ENCODE data around the gene TRDN.

GRCh38 chr6:123661105-123661891 is 24.5 kb upstream of the TRDN start:
- TF ChIP-seq, protein P1, sequence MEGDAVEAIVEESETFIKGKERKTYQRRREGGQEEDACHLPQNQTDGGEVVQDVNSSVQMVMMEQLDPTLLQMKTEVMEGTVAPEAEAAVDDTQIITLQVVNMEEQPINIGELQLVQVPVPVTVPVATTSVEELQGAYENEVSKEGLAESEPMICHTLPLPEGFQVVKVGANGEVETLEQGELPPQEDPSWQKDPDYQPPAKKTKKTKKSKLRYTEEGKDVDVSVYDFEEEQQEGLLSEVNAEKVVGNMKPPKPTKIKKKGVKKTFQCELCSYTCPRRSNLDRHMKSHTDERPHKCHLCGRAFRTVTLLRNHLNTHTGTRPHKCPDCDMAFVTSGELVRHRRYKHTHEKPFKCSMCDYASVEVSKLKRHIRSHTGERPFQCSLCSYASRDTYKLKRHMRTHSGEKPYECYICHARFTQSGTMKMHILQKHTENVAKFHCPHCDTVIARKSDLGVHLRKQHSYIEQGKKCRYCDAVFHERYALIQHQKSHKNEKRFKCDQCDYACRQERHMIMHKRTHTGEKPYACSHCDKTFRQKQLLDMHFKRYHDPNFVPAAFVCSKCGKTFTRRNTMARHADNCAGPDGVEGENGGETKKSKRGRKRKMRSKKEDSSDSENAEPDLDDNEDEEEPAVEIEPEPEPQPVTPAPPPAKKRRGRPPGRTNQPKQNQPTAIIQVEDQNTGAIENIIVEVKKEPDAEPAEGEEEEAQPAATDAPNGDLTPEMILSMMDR (IDR thresholded peaks at IDR 0.05) = no peak
- TF ChIP-seq POLR2A (IDR thresholded peaks at IDR 0.05) = no peak
